GM12878 (cell line): ENCODE data around the gene TMPRSS13. TPM values are rescaled to one million over a fixed set of nuclear protein-coding genes. Genes with fewer than 3 reads are reported as not detected.

Experiments used
- ATAC-seq: fragments of 200-7000 bp; cut with Tn5 transposase; 3 replicates; pipeline ENCODE4 v1.9.1; 2020; ENCODE audit warnings: mild to moderate bottlenecking, moderate library complexity
- BruUV-seq: library from RNA; stranded (reverse); fragments of 400-500 nt; replicated peaks from 2 replicates; lab custom pipeline; 2021; lab: Mats Ljungman, UMichigan
- CTCF ChIA-PET: fragments of 300-600 bp; sonication (Branson Sonifier 250); formaldehyde crosslinking; extraction: SDS; loops from one replicate; lab custom pipeline; 2021; ENCODE audit warnings: inconsistent platforms; lab: Yijun Ruan, JAX
- POLR2A ChIA-PET: fragments of 350-600 bp; formaldehyde crosslinking; extraction: SDS; loops from one replicate; lab custom pipeline; 2021; ENCODE audit warnings: inconsistent platforms; lab: Charles Lee
- RAD21 ChIA-PET: fragments of 300-600 bp; sonication (Branson Sonifier 250); formaldehyde crosslinking; loops from one replicate; lab custom pipeline; 2023; ENCODE audit warnings: antibody characterized with exemption; ENCODE audit not compliant: unreplicated experiment; lab: Charles Lee
- SMC1A ChIA-PET: fragments of 300-600 bp; sonication (Branson Sonifier 250); formaldehyde crosslinking; loops from one replicate; lab custom pipeline; 2023; ENCODE audit not compliant: unreplicated experiment, uncharacterized antibody; lab: Charles Lee
- DNase-seq: peaks from one replicate; pipeline ENCODE4 v3.0.0-alpha.2; 2011; ENCODE audit warnings: low read depth, low spot score
- FAIRE-seq: peaks from 3 replicates; lab custom pipeline; 2011; peaks lifted over from hg19 to GRCh38; lab: Jason Lieb, UNC
- H2AFZ ChIP-seq: 2 replicates; pipeline ENCODE4 v1.6.0; 2011; ENCODE audit warnings: low read depth, low read length, control low read depth; ENCODE audit not compliant: control insufficient read depth
- H3K27ac ChIP-seq: 2 replicates; pipeline ENCODE4 v1.5.1; 2011; ENCODE audit warnings: control low read depth; ENCODE audit not compliant: control insufficient read depth, insufficient read depth
- H3K27me3 ChIP-seq, 2 experiments: replicated peaks in 1 of 2; 2 replicates each; pipeline versions ENCODE4 v1.6.0 to v1.6.1; 2011; ENCODE audit warnings: low read length in 1 of 2; ENCODE audit not compliant: control insufficient read depth in 2 of 2, insufficient read depth in 2 of 2
- H3K36me3 ChIP-seq, 2 experiments: 2 replicates each; pipeline ENCODE4 v1.5.1; 2011; ENCODE audit warnings: low read length in 1 of 2; ENCODE audit not compliant: control insufficient read depth in 2 of 2, insufficient read depth in 2 of 2
- H3K4me1 ChIP-seq: 2 replicates; pipeline ENCODE4 v1.6.1; 2011; ENCODE audit warnings: mild to moderate bottlenecking, low read length, moderate library complexity, mixed read lengths; ENCODE audit not compliant: control insufficient read depth, insufficient read depth
- H3K4me2 ChIP-seq: 2 replicates; pipeline ENCODE4 v1.6.0; 2011; ENCODE audit warnings: control low read depth; ENCODE audit not compliant: control insufficient read depth, insufficient read depth
- H3K4me3 ChIP-seq: fragments of 200-600 bp; sonication (generic); 2 replicates; pipeline ENCODE4 v1.5.1; 2016
- H3K79me2 ChIP-seq: 2 replicates; pipeline ENCODE4 v1.6.0; 2011; ENCODE audit warnings: low read length; ENCODE audit not compliant: control insufficient read depth, insufficient read depth
- H3K9ac ChIP-seq: 2 replicates; pipeline ENCODE4 v1.8.0; 2011; ENCODE audit warnings: low read length, control low read depth, mixed read lengths; ENCODE audit not compliant: control insufficient read depth, insufficient read depth
- H3K9me3 ChIP-seq: replicated peaks from 3 replicates; pipeline ENCODE4 v1.5.1; 2011; ENCODE audit warnings: mild to moderate bottlenecking, low read length; ENCODE audit not compliant: control insufficient read depth, insufficient read depth
- H4K20me1 ChIP-seq: 2 replicates; pipeline ENCODE4 v1.6.0; 2011; ENCODE audit not compliant: control insufficient read depth, insufficient read depth
- CREB1 ChIP-seq: IDR thresholded peaks from 2 replicates; pipeline ENCODE4 v1.6.1; 2012; ENCODE audit warnings: low read depth, mild to moderate bottlenecking, inconsistent platforms
- FOS ChIP-seq: IDR thresholded peaks from 3 replicates; pipeline ENCODE4 v1.6.1; 2011; ENCODE audit warnings: borderline replicate concordance; ENCODE audit not compliant: insufficient read length; ENCODE audit errors: extremely low read depth
- IKZF1 ChIP-seq: fragments of 450-650 bp; conservative IDR thresholded peaks from 2 replicates; pipeline ENCODE4 v1.6.1; 2017; ENCODE audit warnings: antibody characterized with exemption, mild to moderate bottlenecking
- KDM1A ChIP-seq: fragments of 200-600 bp; sonication (generic); IDR thresholded peaks from 2 replicates; pipeline ENCODE4 v1.6.1; 2016; ENCODE audit warnings: borderline replicate concordance
- POLR2AphosphoS2 ChIP-seq: IDR thresholded peaks from 2 replicates; pipeline ENCODE4 v1.6.1; 2011; ENCODE audit warnings: low read depth, mild to moderate bottlenecking, low read length, improper control_type of control experiment, moderate library complexity
- TARDBP ChIP-seq: IDR thresholded peaks from 2 replicates; pipeline ENCODE4 v1.6.1; 2016; ENCODE audit warnings: borderline replicate concordance
- ZBTB33 ChIP-seq: fragments of 450-650 bp; IDR thresholded peaks from 2 replicates; pipeline ENCODE4 v1.6.1; 2017; ENCODE audit warnings: mild to moderate bottlenecking
- ZNF24 ChIP-seq: fragments of 450-650 bp; IDR thresholded peaks from 2 replicates; pipeline ENCODE4 v1.6.1; 2017; ENCODE audit warnings: antibody characterized with exemption, mild to moderate bottlenecking
- WGBS: methylation state at CpG from one replicate; pipeline ENCODE4 v1.1.6; 2016; ENCODE audit warnings: low lambda C conversion rate; ENCODE audit not compliant: insufficient replicate concordance, insufficient coverage; ENCODE audit errors: missing lambda C conversion rate; 5-methylcytosine and 5-hydroxymethylcytosine counted together
- in situ Hi-C: fragments of 300-500 bp; cut with MboI; formaldehyde crosslinking; loops from 9 replicates; pipeline ENCODE4 v1.14.3; 2018; ENCODE audit warnings: mixed read lengths
- intact Hi-C: fragments of 100-400 bp; cut with micrococcal nuclease; formaldehyde crosslinking; loops from one replicate; pipeline ENCODE4 v1.14.2; 2022; ENCODE audit not compliant: unreplicated experiment
- polyA plus RNA-seq, 11 experiments: library from polyadenylated mRNA; depleted of rRNA in 4 of 11; unstranded in 6 of 11; stranded (reverse) in 5 of 11; fragments of >200 nt; fragmentation: Nextera tagmentation in 4 of 11; fragmentation: Illumina TruSeq in 1 of 11; extraction: Ambion mirVana in 4 of 11; extraction: Trizol in 1 of 11; gene quantifications; 1 replicate in 1 of 11; 2 replicates in 10 of 11; pipeline versions ENCODE4 v1.2.1 to v1.2.3, GENCODE V29; 2011 to 2016; ENCODE audit warnings: inconsistent platforms in 2 of 11, missing spikeins in 2 of 11, low read depth in 1 of 11
- total RNA-seq, 4 experiments: library from RNA; depleted of rRNA in 3 of 4; stranded (reverse); fragments of >200 nt in 3 of 4; fragmentation: Illumina TruSeq in 1 of 4; extraction: Trizol in 1 of 4; gene quantifications; 2 replicates each; pipeline versions ENCODE4 v1.2.1 to v1.2.3, GENCODE V29; 2013 to 2021

TMPRSS13 gene
- total and polyA plus RNA-seq, 10 of the 15 experiments (the other 5 are each of a cell fraction or from before 2014, with no cell fraction given): 0.05 to 0.50 (median 0.26) TPM; not detected in 2

GRCh38 chr11:117878314-117878938 lies 50.8 kb downstream of the TMPRSS13 start:
- TF ChIP-seq IKZF1 (no peak), CREB1 (no peak), KDM1A (no peak), POLR2AphosphoS2 (no peak), TARDBP (no peak), ZNF24 (no peak), FOS (no peak), ZBTB33 (no peak)
- Histone ChIP-seq H3K4me3 (no peak overlapping the region), H3K27ac (no peak overlapping the region), H2AFZ (no peak overlapping the region), H3K79me2 (no peaks in the 10 kb centered on the region), H3K9me3 (no peaks in the 10 kb centered on the region), H3K4me2 (no peak overlapping the region), H3K9ac (no peak overlapping the region), H3K27me3 (peaks cover 18% of the 10 kb centered on the region in 2 experiments; a peak in 3 of 4 replicates), H3K4me1 (no peaks in the 10 kb centered on the region), H4K20me1 (no peaks in the 10 kb centered on the region; the same call in 1 of the 2 replicates), H3K36me3 (no peaks in the 10 kb centered on the region)
- in situ Hi-C loops: no loop called here
- WGBS: 33% methylated on average over 6 of the region's 6 CpGs
- POLR2A ChIA-PET: no interaction called here
- SMC1A ChIA-PET: interaction anchor here (0.6 to 2.0 kb wide), 4 partner anchors 55 to 647 kb away, joined by 3 to 7 read pairs (median 4); partner anchors contain the start of gene FXYD2
- FAIRE-seq (no peak), DNase-seq (no peak), ATAC-seq (no peak)
- intact Hi-C loops: no loop called here
- RAD21 ChIA-PET: no interaction called here
- CTCF ChIA-PET: interaction anchor here (1.4 kb wide), 1 partner anchor 69 kb away, joined by 3 read pairs; no protein-coding TSS in a partner anchor
- BruUV-seq: no TSS peak
